Kidney (tissue), 14 donors: ENCODE results near the gene FUZ. TPM values are rescaled to one million over a fixed set of nuclear protein-coding genes. Genes with fewer than 3 reads are reported as not detected.

Source experiments
- DNase-seq, 5 donors: peaks; one replicate each; pipeline ENCODE4 v3.0.0-alpha.2; 2013 to 2020
- FAIRE-seq: peaks from 2 replicates; lab custom pipeline; 2012; peaks lifted over from hg19 to GRCh38; lab: Jason Lieb, UNC
- H3K27ac ChIP-seq, 2 donors: one replicate each; pipeline ENCODE4 v1.7.0; 2013; ENCODE audit warnings: low read depth in 2 of 2, low read length in 2 of 2, inconsistent platforms in 1 of 2
- H3K27me3 ChIP-seq: one replicate; pipeline ENCODE4 v1.7.1; 2013; ENCODE audit warnings: low read length, inconsistent platforms; ENCODE audit not compliant: control insufficient read depth, insufficient read depth
- H3K36me3 ChIP-seq, 3 donors: one replicate each; pipeline versions ENCODE4 v1.7.0 to v1.7.1; 2013; ENCODE audit warnings: low read length in 3 of 3, control low read depth in 1 of 3, inconsistent platforms in 1 of 3; ENCODE audit not compliant: insufficient read depth in 3 of 3, control insufficient read depth in 2 of 3
- H3K4me1 ChIP-seq, 3 donors: one replicate each; pipeline versions ENCODE4 v1.7.0 to v1.7.1; 2013; ENCODE audit warnings: low read length in 3 of 3, inconsistent platforms in 1 of 3, low read depth in 1 of 3; ENCODE audit not compliant: control insufficient read depth in 2 of 3, insufficient read depth in 2 of 3
- H3K4me3 ChIP-seq, 3 donors: one replicate each; pipeline versions ENCODE4 v1.7.0 to v1.8.1; 2013; ENCODE audit warnings: low read length in 3 of 3, control low read depth in 1 of 3, inconsistent platforms in 1 of 3
- H3K9ac ChIP-seq, 3 donors: one replicate each; pipeline versions ENCODE4 v1.7.0 to v1.7.1; 2013; ENCODE audit warnings: low read length in 3 of 3, control low read depth in 1 of 3, inconsistent platforms in 1 of 3
- H3K9me3 ChIP-seq, 3 donors: one replicate each; pipeline versions ENCODE4 v1.7.0 to v1.7.1; 2013; ENCODE audit warnings: low read length in 3 of 3, control low read depth in 1 of 3, inconsistent platforms in 1 of 3; ENCODE audit not compliant: control insufficient read depth in 2 of 3, insufficient read depth in 1 of 3
- CTCF ChIP-seq: IDR thresholded peaks from 3 replicates; pipeline ENCODE4 v1.5.1; 2012; ENCODE audit warnings: mild to moderate bottlenecking, moderate library complexity, borderline replicate concordance; ENCODE audit not compliant: insufficient read depth; ENCODE audit errors: extremely low read depth
- intact Hi-C: fragments of 100-400 bp; cut with DNase I; formaldehyde crosslinking; loops from one replicate; pipeline ENCODE4 v1.11.1; 2022
- polyA plus RNA-seq: library from polyadenylated mRNA; stranded (reverse); fragments of 350-450 nt; fragmentation: Illumina TruSeq; extraction: RNeasy Lipid Tissue Mini Kit (QIAGEN cat#74804); gene quantifications from one replicate; pipeline ENCODE4 v1.2.3, GENCODE V29; 2014; ENCODE audit warnings: low read depth, low replicate concordance; ENCODE audit not compliant: insufficient read depth
- total RNA-seq: library from RNA; stranded (reverse); fragmentation: NEBNext Ultra II Directional; extraction: Animal tissue kit (Norgen Biotek cat#: 25700); gene quantifications from one replicate; pipeline ENCODE4 v1.2.1, GENCODE V29; 2021
- donor health status: control.
- donor health status: control.
- donor health status: control.
- donor health status: control.
- donor health status: control.
- donor health status: DM: yes; HTN: yes; CAD: no.
- donor health status: Normal renal cell carcinoma (clear cell type).

The FUZ gene
- total and polyA plus RNA-seq, 2 donors from 2014 or later = 26.9 to 51.2 TPM

- no peaks in the 10 kb centered on the region for H3K27me3 ChIP-seq
- no peak for TF ChIP-seq CTCF
- peaks cover 7 to 15% (median 8%) of the 10 kb centered on the region in 3 donors for H3K4me1 ChIP-seq
- H3K4me3 ChIP-seq = peak overlapping the region; percentile 84 to 100 (median 97)
- no peak for DNase-seq
- H3K27ac ChIP-seq = peak overlapping the region; percentile 89 to 94
- FAIRE-seq = no peak
- no peaks in the 10 kb centered on the region for H3K36me3 ChIP-seq
- intact Hi-C loops = no loop called here
- peak overlapping the region; percentile 66 to 99 (median 86) for H3K9ac ChIP-seq
- no peaks in the 10 kb centered on the region for H3K9me3 ChIP-seq
Measured at GRCh38 chr19:49812452-49812996, 568 bp downstream of the FUZ start.

- intact Hi-C loops = no loop called here
- no peak for TF ChIP-seq CTCF
- Histone ChIP-seq H3K27me3 (no peaks in the 10 kb centered on the region), H3K9me3 (no peaks in the 10 kb centered on the region), H3K9ac (peak overlapping the region in 1 of 3 donors; percentile 26), H3K27ac (peak overlapping the region in 1 of 2 donors; percentile 28), H3K4me3 (no peak overlapping the region), H3K36me3 (peaks cover 0 to 5% (median 2%) of the 10 kb centered on the region in 3 donors), H3K4me1 (peaks cover 7 to 15% (median 8%) of the 10 kb centered on the region in 3 donors)
- no peak for FAIRE-seq
- no peak for DNase-seq
Measured at GRCh38 chr19:49811328-49811727, 1.8 kb downstream of the FUZ start.

- FAIRE-seq (no peak), DNase-seq (peak in 2 of 5 donors; percentile 66 to 74)
- Histone ChIP-seq H3K27me3 (no peaks in the 10 kb centered on the region), H3K4me3 (peak overlapping the region; percentile 20 to 81 (median 80)), H3K9ac (peak overlapping the region in 2 of 3 donors; percentile 85 to 88), H3K9me3 (no peaks in the 10 kb centered on the region), H3K36me3 (peaks cover 0 to 5% (median 2%) of the 10 kb centered on the region in 3 donors), H3K4me1 (peaks cover 7 to 15% (median 8%) of the 10 kb centered on the region in 3 donors), H3K27ac (peak overlapping the region; percentile 90 to 97)
- intact Hi-C loops = no loop called here
- TF ChIP-seq CTCF = no peak
Measured at GRCh38 chr19:49809941-49810389, 3.1 kb downstream of the FUZ start.
